WI38 (cell line): ENCODE measurements around the gene IL9.

ENCODE experiments used
- H3K4me3 ChIP-seq: 2 replicates; pipeline ENCODE4 v1.5.1; 2011; ENCODE audit warnings: low read depth, mild to moderate bottlenecking, control low read depth, low read length
- CTCF ChIP-seq: IDR thresholded peaks from 2 replicates; pipeline ENCODE4 v1.5.1; 2012; ENCODE audit warnings: low read depth, mild to moderate bottlenecking, control low read depth, low read length

The IL9 gene

GRCh38 chr5:135885031-135885430 is 10.6 kb downstream of the IL9 start:
- no peak overlapping the region for H3K4me3 ChIP-seq
- TF ChIP-seq CTCF, result no peak

- H3K4me3 ChIP-seq, result no peak overlapping the region
- no peak; the same call in 1 of the 2 replicates for TF ChIP-seq CTCF
Observed at GRCh38 chr5:135883441-135883840, 12.2 kb downstream of the IL9 start.

GRCh38 chr5:135883026-135883425 is 12.6 kb downstream of the IL9 start:
- TF ChIP-seq CTCF, result no peak
- H3K4me3 ChIP-seq, result no peak overlapping the region

GRCh38 chr5:135881819-135882218 is 13.8 kb downstream of the IL9 start:
- TF ChIP-seq CTCF, result no peak
- no peak overlapping the region for H3K4me3 ChIP-seq

GRCh38 chr5:135881244-135881643 is 14.4 kb downstream of the IL9 start:
- no peak for TF ChIP-seq CTCF
- no peak overlapping the region for H3K4me3 ChIP-seq

GRCh38 chr5:135880801-135881200 is 14.8 kb downstream of the IL9 start:
- H3K4me3 ChIP-seq, result no peak overlapping the region
- no peak for TF ChIP-seq CTCF

GRCh38 chr5:135880278-135880677 is 15.4 kb downstream of the IL9 start:
- no peak for TF ChIP-seq CTCF
- no peak overlapping the region for H3K4me3 ChIP-seq
